Upper lobe of left lung (tissue), 4 donors: ENCODE data around the gene HAUS3.

Source experiments
- EP300 ChIP-seq, 4 donors: sonication (generic); formaldehyde crosslinking; IDR thresholded peaks; one replicate each; pipeline ENCODE4 v1.5.1; 2017; ENCODE audit warnings: antibody characterized with exemption in 4 of 4, control low read depth in 2 of 4
- POLR2A ChIP-seq, 4 donors: fragments of 450-650 bp; IDR thresholded peaks; one replicate each; pipeline ENCODE4 v1.5.1; 2016 to 2017; ENCODE audit warnings: antibody characterized with exemption in 4 of 4, mild to moderate bottlenecking in 2 of 4
- POLR2AphosphoS5 ChIP-seq, 2 donors: sonication (generic); formaldehyde crosslinking; IDR thresholded peaks; one replicate each; pipeline ENCODE4 v1.5.1; 2017; ENCODE audit warnings: antibody characterized with exemption in 2 of 2
- TF ChIP-seq, protein P1 (sequence below), 6 experiments: fragments of 450-650 bp in 4 of 6; fragments of 200-600 bp in 2 of 6; sonication (generic) in 2 of 6; IDR thresholded peaks; one replicate each; pipeline ENCODE4 v1.5.1; 2016 to 2019; ENCODE audit warnings: antibody characterized with exemption in 6 of 6

GRCh38 chr4:2212831-2213230, 29.1 kb downstream of the HAUS3 start:
- TF ChIP-seq POLR2AphosphoS5 (IDR thresholded peaks at IDR 0.05) (no peak), EP300 (IDR thresholded peaks at IDR 0.05) (no peak), POLR2A (IDR thresholded peaks at IDR 0.05) (no peak)
- TF ChIP-seq, protein P1, sequence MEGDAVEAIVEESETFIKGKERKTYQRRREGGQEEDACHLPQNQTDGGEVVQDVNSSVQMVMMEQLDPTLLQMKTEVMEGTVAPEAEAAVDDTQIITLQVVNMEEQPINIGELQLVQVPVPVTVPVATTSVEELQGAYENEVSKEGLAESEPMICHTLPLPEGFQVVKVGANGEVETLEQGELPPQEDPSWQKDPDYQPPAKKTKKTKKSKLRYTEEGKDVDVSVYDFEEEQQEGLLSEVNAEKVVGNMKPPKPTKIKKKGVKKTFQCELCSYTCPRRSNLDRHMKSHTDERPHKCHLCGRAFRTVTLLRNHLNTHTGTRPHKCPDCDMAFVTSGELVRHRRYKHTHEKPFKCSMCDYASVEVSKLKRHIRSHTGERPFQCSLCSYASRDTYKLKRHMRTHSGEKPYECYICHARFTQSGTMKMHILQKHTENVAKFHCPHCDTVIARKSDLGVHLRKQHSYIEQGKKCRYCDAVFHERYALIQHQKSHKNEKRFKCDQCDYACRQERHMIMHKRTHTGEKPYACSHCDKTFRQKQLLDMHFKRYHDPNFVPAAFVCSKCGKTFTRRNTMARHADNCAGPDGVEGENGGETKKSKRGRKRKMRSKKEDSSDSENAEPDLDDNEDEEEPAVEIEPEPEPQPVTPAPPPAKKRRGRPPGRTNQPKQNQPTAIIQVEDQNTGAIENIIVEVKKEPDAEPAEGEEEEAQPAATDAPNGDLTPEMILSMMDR (IDR thresholded peaks at IDR 0.05): no peak
